Measurements from ENCODE around the gene CFB. TPM values are rescaled to one million over a fixed set of nuclear protein-coding genes. Genes with fewer than 3 reads are reported as not detected.
"Not testable (repeated sequence)": the region's sequence is repeated elsewhere in the genome, so short reads cannot be mapped to it uniquely, and the experiment has no call there.

CFB gene
- total RNA-seq, 1 experiment from 2014 or later = 0.31 TPM

DNA sequence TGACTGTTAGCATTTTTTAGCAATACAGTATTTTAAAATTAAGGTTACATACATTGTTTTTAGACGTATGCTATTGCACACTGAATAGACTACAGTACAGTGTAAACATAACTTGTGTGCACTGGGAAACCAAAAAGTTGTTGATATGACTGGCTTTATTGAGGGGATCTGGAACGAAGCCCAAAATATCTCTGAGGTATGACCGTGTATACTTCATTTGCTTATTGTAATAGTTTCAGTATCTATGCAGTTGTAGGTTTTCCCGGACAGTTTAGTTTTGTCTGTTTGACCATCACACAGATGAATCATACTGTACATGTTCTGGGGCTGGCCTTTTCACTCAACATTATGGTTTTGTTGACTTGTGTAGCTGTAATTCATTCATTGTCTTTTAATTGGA lies 37.1 kb upstream of the CFB start:
- Histone ChIP-seq H3K79me2 (ENCODE audit: insufficient read depth, low read length) (no peaks in the 10 kb centered on the region), H4K20me1 (ENCODE audit: control insufficient read depth, insufficient read depth, insufficient read length) (no peaks in the 10 kb centered on the region), H4K91ac (ENCODE audit: insufficient read length, low read depth, low read length) (no peak overlapping the region), H2BK12ac (ENCODE audit: insufficient read length, low read depth, low read length) (no peak overlapping the region), H3K4ac (ENCODE audit: low read depth, low read length) (no peak overlapping the region), H3K56ac (ENCODE audit: insufficient read length, low read depth, low read length) (no peak overlapping the region), H3K79me1 (ENCODE audit: insufficient read depth, low read depth, low read length, poor library complexity, severe bottlenecking) (no peaks in the 10 kb centered on the region), H3K27me3 (ENCODE audit: insufficient read depth, low read length) (no peaks in the 10 kb centered on the region), H2BK20ac (ENCODE audit: low read depth, low read length, poor library complexity, severe bottlenecking) (no peak overlapping the region), H3T11ph (ENCODE audit: low read length) (no peak overlapping the region), H3K9ac (ENCODE audit: extremely low read depth, insufficient read length, low read length) (no peak overlapping the region), H2BK120ac (ENCODE audit: low read depth, low read length, poor library complexity, severe bottlenecking) (no peak overlapping the region), H4K5ac (ENCODE audit: insufficient read length, low read depth, low read length) (no peak overlapping the region), H2AK5ac (ENCODE audit: insufficient read length, low read length) (no peak overlapping the region), H3K27ac (ENCODE audit: insufficient read length, low read depth, low read length) (no peak overlapping the region), H4K8ac (replicated peaks; ENCODE audit: insufficient read length, low read depth, low read length) (no peak overlapping the region), H3K4me2 (ENCODE audit: insufficient read depth, insufficient read length, low read length) (no peak overlapping the region), H3K9me3 (ENCODE audit: control insufficient read depth, low read depth, low read length) (no peaks in the 10 kb centered on the region), H3K23me2 (ENCODE audit: insufficient read length, low read depth, low read length, poor library complexity, severe bottlenecking) (no peaks in the 10 kb centered on the region), H2AFZ (ENCODE audit: low read length) (no peak overlapping the region), H2BK15ac (ENCODE audit: low read depth, low read length) (no peak overlapping the region), H2BK5ac (ENCODE audit: insufficient read length, low read length) (no peak overlapping the region), H3K14ac (ENCODE audit: insufficient read depth, low read length) (no peak overlapping the region), H3K4me1 (ENCODE audit: insufficient read depth, low read length) (no peaks in the 10 kb centered on the region; the same call in 1 of the 2 replicates), H3K18ac (ENCODE audit: insufficient read length, low read depth, low read length) (no peak overlapping the region), H3K23ac (ENCODE audit: insufficient read length, low read depth, low read length) (no peak overlapping the region)
- H3K36me3 Mint-ChIP-seq (ENCODE audit: insufficient read depth in 1 of 3, low read depth in 3 of 3) = no peaks in the 10 kb centered on the region
- no CpG with 5 or more reads among the region's 4 CpGs for WGBS (ENCODE audit: extremely low coverage, insufficient read length, low lambda C conversion rate)
- TF ChIP-seq, protein P1, sequence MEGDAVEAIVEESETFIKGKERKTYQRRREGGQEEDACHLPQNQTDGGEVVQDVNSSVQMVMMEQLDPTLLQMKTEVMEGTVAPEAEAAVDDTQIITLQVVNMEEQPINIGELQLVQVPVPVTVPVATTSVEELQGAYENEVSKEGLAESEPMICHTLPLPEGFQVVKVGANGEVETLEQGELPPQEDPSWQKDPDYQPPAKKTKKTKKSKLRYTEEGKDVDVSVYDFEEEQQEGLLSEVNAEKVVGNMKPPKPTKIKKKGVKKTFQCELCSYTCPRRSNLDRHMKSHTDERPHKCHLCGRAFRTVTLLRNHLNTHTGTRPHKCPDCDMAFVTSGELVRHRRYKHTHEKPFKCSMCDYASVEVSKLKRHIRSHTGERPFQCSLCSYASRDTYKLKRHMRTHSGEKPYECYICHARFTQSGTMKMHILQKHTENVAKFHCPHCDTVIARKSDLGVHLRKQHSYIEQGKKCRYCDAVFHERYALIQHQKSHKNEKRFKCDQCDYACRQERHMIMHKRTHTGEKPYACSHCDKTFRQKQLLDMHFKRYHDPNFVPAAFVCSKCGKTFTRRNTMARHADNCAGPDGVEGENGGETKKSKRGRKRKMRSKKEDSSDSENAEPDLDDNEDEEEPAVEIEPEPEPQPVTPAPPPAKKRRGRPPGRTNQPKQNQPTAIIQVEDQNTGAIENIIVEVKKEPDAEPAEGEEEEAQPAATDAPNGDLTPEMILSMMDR (conservative IDR thresholded peaks at IDR 0.05) = no peak
- H3K9me3 Mint-ChIP-seq = no peaks in the 10 kb centered on the region
- no peak overlapping the region for H3K4me3 Mint-ChIP-seq
- H3K27me3 Mint-ChIP-seq (ENCODE audit: low read depth) = peaks cover 1% of the 10 kb centered on the region
- no peak for DNase-seq
- peaks cover 11 to 17% of the 10 kb centered on the region in 2 experiments for H3K4me1 Mint-ChIP-seq
- H3K27ac Mint-ChIP-seq = no peak overlapping the region

DNA sequence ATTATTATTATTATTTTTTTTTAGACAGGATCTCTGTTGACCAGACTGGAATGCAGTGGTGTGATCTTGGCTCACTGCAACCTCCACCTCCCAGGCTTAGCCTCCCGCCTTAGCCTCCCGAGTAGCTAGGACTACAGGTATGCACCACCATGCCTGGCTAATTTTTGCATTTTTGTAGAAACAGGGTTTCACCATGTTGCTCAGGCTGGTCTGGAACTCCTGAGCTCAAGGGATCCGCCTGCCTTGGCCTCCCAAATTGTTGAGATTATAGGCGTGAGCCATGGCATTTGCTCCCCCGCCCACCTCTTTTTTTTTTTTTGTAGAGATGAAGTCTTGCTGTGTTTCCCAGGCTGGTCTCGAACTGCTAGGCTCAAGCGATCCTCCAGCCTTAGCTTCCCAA lies 36.6 kb upstream of the CFB start:
- not testable (repeated sequence) for H3K4ac ChIP-seq (ENCODE audit: low read depth, low read length); H2BK12ac ChIP-seq (ENCODE audit: insufficient read length, low read depth, low read length); H3K9me3 ChIP-seq (ENCODE audit: control insufficient read depth, low read depth, low read length); H3K9me3 Mint-ChIP-seq; H3K18ac ChIP-seq (ENCODE audit: insufficient read length, low read depth, low read length); H3K27me3 ChIP-seq (ENCODE audit: insufficient read depth, low read length); H3T11ph ChIP-seq (ENCODE audit: low read length); H4K5ac ChIP-seq (ENCODE audit: insufficient read length, low read depth, low read length); H4K91ac ChIP-seq (ENCODE audit: insufficient read length, low read depth, low read length); H3K9ac ChIP-seq (ENCODE audit: extremely low read depth, insufficient read length, low read length); H2BK20ac ChIP-seq (ENCODE audit: low read depth, low read length, poor library complexity, severe bottlenecking); H3K4me1 ChIP-seq (ENCODE audit: insufficient read depth, low read length); H3K27ac Mint-ChIP-seq; DNase-seq; H2BK120ac ChIP-seq (ENCODE audit: low read depth, low read length, poor library complexity, severe bottlenecking); H3K4me2 ChIP-seq (ENCODE audit: insufficient read depth, insufficient read length, low read length); H4K20me1 ChIP-seq (ENCODE audit: control insufficient read depth, insufficient read depth, insufficient read length); H3K36me3 Mint-ChIP-seq (ENCODE audit: insufficient read depth in 1 of 3, low read depth in 3 of 3); H2AK5ac ChIP-seq (ENCODE audit: insufficient read length, low read length); H3K56ac ChIP-seq (ENCODE audit: insufficient read length, low read depth, low read length); H4K8ac ChIP-seq (replicated peaks; ENCODE audit: insufficient read length, low read depth, low read length); H3K23me2 ChIP-seq (ENCODE audit: insufficient read length, low read depth, low read length, poor library complexity, severe bottlenecking); H3K23ac ChIP-seq (ENCODE audit: insufficient read length, low read depth, low read length); H3K79me1 ChIP-seq (ENCODE audit: insufficient read depth, low read depth, low read length, poor library complexity, severe bottlenecking); H3K79me2 ChIP-seq (ENCODE audit: insufficient read depth, low read length); H3K27ac ChIP-seq (ENCODE audit: insufficient read length, low read depth, low read length); H2BK5ac ChIP-seq (ENCODE audit: insufficient read length, low read length); H2BK15ac ChIP-seq (ENCODE audit: low read depth, low read length); H2AFZ ChIP-seq (ENCODE audit: low read length); H3K27me3 Mint-ChIP-seq (ENCODE audit: low read depth); H3K14ac ChIP-seq (ENCODE audit: insufficient read depth, low read length); H3K4me3 Mint-ChIP-seq
- peaks cover 11 to 17% of the 10 kb centered on the region in 2 experiments for H3K4me1 Mint-ChIP-seq
- WGBS (ENCODE audit: extremely low coverage, insufficient read length, low lambda C conversion rate) = no CpG with 5 or more reads among the region's 7 CpGs
